NCI-H2227 (cell line): Measurements from ENCODE around the gene TLX2.

ENCODE experiments used
- DNase-seq: peaks from one replicate; lab custom pipeline; 2025; ENCODE audit not compliant: unreplicated experiment; lab: John Stamatoyannopoulos, UW

Gene TLX2

GRCh38 chr2:74496997-74497776, 17.1 kb upstream of the TLX2 start:
- no peak for DNase-seq

- DNase-seq: peak; percentile 41
Observed at GRCh38 chr2:74497777-74498499, 16.3 kb upstream of the TLX2 start.

DNA sequence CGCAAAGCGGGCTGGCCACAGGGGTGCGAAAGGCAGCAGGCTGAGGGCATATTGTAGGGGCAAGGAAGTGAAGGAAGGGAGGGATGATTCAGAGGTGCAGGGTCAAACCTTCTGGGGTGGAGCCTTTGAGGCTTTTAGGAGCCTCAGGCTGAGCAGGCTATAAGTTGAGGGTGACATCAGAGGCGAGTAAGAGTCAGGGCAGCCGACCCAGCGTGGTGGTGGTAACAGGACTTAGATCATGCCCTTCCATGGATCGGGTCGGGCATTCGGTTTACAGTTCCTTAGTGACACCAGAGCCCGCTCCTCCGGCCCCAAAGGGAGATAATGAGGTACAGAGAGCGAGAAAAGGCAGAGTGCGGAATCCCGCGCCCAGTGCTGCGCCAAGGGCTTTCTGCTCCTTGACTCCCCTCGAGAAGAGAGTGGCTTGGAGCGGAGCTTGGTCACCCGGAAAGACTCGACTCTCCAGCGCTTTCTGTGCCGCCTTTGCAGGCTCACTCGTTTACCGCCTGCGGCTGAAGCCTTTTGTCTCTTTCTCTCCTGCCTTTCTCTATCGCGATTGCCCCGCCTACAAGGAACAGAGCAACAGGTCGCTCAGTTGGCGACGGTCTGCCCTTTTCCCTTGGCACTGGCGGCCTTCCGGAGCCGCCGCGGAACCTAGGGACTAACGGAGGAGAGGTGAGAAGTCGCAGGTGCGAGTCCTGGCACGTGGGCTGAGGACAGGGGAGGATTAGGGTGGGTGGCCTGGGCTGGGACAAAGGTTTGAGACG, 15.6 kb upstream of the TLX2 start:
- DNase-seq: peak; percentile 37

- no peak for DNase-seq
Observed at GRCh38 chr2:74499267-74499939, 14.8 kb upstream of the TLX2 start, which contains the start of gene LBX2. TSS of gene LBX2 (minus strand) at chr2:74499603. CDS start at chr2:74499537, 66 bp downstream.

- DNase-seq: no peak
Observed at GRCh38 chr2:74499940-74500577, 14.2 kb upstream of the TLX2 start.

- no peak for DNase-seq
Observed at GRCh38 chr2:74500578-74500946, 13.7 kb upstream of the TLX2 start.

DNA sequence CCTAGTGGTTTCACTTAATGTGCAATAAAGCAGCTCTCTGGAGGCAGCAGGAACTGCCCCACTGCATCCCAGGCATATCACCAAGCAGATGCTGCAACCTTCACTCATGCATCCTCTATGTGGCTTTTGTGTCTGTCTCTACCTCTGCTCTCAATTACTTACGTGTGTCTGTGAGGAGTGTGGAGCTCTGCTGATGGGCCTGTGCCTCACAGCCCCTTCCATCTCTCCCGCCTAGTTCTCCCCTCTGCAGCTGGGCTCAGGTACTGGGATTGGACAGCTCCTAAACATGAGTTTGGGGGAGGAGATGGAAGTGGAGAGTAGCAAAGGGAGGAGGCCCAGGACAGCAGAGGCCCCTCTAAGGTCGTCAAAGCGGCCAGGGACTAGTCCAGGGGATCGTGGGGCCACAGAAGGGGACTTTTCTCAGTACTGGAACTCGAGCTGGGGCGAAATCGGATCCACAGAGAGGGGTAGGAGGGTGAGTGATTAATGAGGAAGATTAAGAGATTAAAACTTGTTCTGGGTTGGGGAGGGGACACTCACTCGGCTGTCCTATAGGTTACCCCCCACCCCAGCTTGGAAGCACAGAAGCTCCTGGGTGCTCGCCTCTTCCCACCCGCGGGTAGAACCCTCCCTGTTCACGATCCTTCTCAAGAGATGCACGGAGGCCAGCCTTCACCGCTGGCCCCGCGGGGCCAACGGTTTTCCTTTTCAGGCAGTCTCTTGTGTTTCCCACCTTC, 12.7 kb upstream of the TLX2 start:
- DNase-seq: no peak

GRCh38 chr2:74502147-74502719, 12.0 kb upstream of the TLX2 start:
- DNase-seq: no peak

GRCh38 chr2:74502720-74503505, 11.3 kb upstream of the TLX2 start:
- no peak for DNase-seq

GRCh38 chr2:74503506-74504475, 10.5 kb upstream of the TLX2 start:
- DNase-seq: no peak

GRCh38 chr2:74504591-74504990, 9.7 kb upstream of the TLX2 start:
- no peak for DNase-seq

DNA sequence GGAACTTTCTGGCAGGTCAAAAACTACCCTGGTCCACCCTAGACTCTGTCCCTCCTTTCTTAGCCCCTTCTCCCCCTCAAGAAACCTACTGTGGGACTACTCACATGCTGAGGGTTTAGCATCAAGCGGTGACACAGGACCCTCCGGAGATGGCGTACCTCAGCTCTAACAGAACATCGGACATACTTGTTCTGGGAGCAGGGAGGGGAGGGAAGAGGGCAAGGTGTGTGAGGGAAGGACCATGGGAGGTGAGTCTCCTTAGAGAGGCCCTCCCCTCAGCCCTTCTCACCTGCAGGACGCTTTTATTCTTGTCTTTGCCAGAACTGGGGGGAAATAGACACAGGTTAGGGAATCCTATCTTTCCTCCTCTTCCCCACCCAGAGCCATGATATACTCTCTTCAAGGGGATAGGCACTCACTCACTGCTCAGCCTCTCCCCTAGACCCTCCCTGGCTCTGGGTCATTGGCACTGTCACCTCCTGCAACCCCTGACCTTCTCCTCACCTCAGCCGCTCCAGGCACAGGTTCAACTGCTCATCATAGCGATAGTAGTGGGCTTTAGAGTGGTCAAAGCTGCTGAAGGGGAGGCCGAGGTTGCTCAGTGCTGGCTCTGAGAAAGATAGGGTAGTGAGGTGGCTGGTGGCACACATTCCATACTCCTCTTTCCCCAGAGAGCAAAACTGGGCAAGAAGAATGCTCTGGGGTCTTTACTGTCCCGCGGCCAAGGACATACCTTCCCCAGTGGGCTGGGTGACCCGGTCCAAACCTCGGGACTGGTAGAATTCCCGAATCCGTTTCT, 8.6 kb upstream of the TLX2 start:
- no peak for DNase-seq

- DNase-seq: peak; percentile 99
Observed at GRCh38 chr2:74507145-74507925, 6.9 kb upstream of the TLX2 start, which contains the start of gene PCGF1. TSS of gene PCGF1 (minus strand) at chr2:74507695. CDS start at chr2:74507668, 27 bp downstream.

- peak; percentile 81 for DNase-seq
Observed at GRCh38 chr2:74507926-74508520, 6.2 kb upstream of the TLX2 start.

DNA sequence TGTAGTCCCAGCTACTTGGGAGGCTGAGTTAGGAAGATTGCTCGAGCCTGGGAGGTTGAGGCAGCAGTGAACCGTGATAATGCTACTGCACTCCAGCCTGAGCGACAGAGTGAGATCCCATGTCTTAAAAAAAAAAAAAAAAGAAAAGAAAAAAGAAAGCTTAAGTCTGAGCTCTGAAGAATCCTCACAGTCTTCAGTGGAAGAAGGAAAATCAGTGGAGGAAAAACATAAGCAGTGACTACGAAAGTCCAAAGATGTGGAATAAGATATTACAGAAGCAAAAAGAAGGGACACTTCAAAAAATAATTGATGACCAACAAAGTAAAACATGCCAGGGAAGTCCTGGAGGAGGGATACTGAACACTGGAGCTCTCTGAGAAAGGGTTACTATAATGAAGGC, 4.0 kb upstream of the TLX2 start:
- no peak for DNase-seq
